NB4 (cell line): ENCODE data around the gene BACE2.

Experiments used
- DNase-seq: peaks from one replicate; pipeline ENCODE4 v3.0.0; 2010; ENCODE audit warnings: low read depth
- H3K4me3 ChIP-seq: one replicate; pipeline ENCODE4 v1.5.1; 2011; ENCODE audit warnings: mild to moderate bottlenecking, low read depth, low read length, moderate library complexity
- CTCF ChIP-seq: IDR thresholded peaks from one replicate; pipeline ENCODE4 v1.5.1; 2012; ENCODE audit warnings: low read depth, low read length
- MAX ChIP-seq: IDR thresholded peaks from 2 replicates; pipeline ENCODE4 v1.6.1; 2011; ENCODE audit warnings: low read depth, low read length
- MYC ChIP-seq: IDR thresholded peaks from 2 replicates; pipeline ENCODE4 v1.6.1; 2011; ENCODE audit warnings: low read depth, low read length
- POLR2A ChIP-seq: IDR thresholded peaks from 2 replicates; pipeline ENCODE4 v1.6.1; 2011; ENCODE audit warnings: mild to moderate bottlenecking; ENCODE audit not compliant: insufficient read length; ENCODE audit errors: extremely low read depth

The BACE2 gene

GRCh38 chr21:41142051-41142795, 25.7 kb upstream of the BACE2 start:
- H3K4me3 ChIP-seq, result no peak overlapping the region
- no peak for DNase-seq
- TF ChIP-seq CTCF (no peak), POLR2A (no peak), MYC (no peak), MAX (no peak)

- TF ChIP-seq CTCF, result no peak
- TF ChIP-seq MYC, result no peak
- no peak for TF ChIP-seq POLR2A
- no peak for TF ChIP-seq MAX
- no peak overlapping the region for H3K4me3 ChIP-seq
- DNase-seq, result no peak
These were observed 24.2 kb upstream of the BACE2 start for GRCh38 chr21:41143596-41144325.

- TF ChIP-seq POLR2A (no peak), MYC (no peak), CTCF (no peak), MAX (no peak)
- H3K4me3 ChIP-seq, result no peak overlapping the region
- no peak for DNase-seq
These were observed 20.6 kb upstream of the BACE2 start for GRCh38 chr21:41147096-41147978.

- no peak overlapping the region for H3K4me3 ChIP-seq
- TF ChIP-seq CTCF, result no peak
- no peak for TF ChIP-seq MYC
- TF ChIP-seq POLR2A, result no peak
- TF ChIP-seq MAX, result no peak
- no peak for DNase-seq
These were observed 20.0 kb upstream of the BACE2 start for GRCh38 chr21:41147979-41148355.

- no peak overlapping the region for H3K4me3 ChIP-seq
- no peak for DNase-seq
- TF ChIP-seq MAX (no peak), CTCF (no peak), MYC (no peak), POLR2A (no peak)
These were observed 19.2 kb upstream of the BACE2 start for GRCh38 chr21:41148798-41149197.
